Astrocyte (in vitro differentiated cells and primary cell): ENCODE measurements around the gene KCNG2. TPM values are rescaled to one million over a fixed set of nuclear protein-coding genes. Genes with fewer than 3 reads are reported as not detected.

ENCODE experiments used
- DNase-seq: peaks from one replicate; pipeline ENCODE4 v3.0.0-alpha.2; 2010; ENCODE audit warnings: low read depth
- FAIRE-seq: peaks from 2 replicates; lab custom pipeline; 2011; peaks lifted over from hg19 to GRCh38; lab: Jason Lieb, UNC
- H2AFZ ChIP-seq: 2 replicates; pipeline ENCODE4 v1.6.0; 2012; ENCODE audit warnings: low read depth, low read length, inconsistent platforms
- H3K27ac ChIP-seq: 2 replicates; pipeline ENCODE4 v1.5.1; 2011; ENCODE audit warnings: low read depth, low read length, inconsistent platforms
- H3K27me3 ChIP-seq: 2 replicates; pipeline ENCODE4 v1.6.0; 2011; ENCODE audit warnings: low read length, inconsistent platforms; ENCODE audit not compliant: insufficient read depth
- H3K36me3 ChIP-seq: 2 replicates; pipeline ENCODE4 v1.5.1; 2011; ENCODE audit warnings: low read length, inconsistent platforms; ENCODE audit not compliant: insufficient read depth
- H3K4me1 ChIP-seq: 2 replicates; pipeline ENCODE4 v1.5.1; 2011; ENCODE audit warnings: low read length, inconsistent platforms; ENCODE audit not compliant: insufficient read depth
- H3K4me2 ChIP-seq: 2 replicates; pipeline ENCODE4 v1.6.0; 2012; ENCODE audit warnings: low read length, inconsistent platforms
- H3K4me3 ChIP-seq: 2 replicates; pipeline ENCODE4 v1.5.1; 2011; ENCODE audit warnings: low read depth, mild to moderate bottlenecking, low read length, inconsistent platforms; ENCODE audit not compliant: insufficient read depth
- H3K79me2 ChIP-seq: 2 replicates; pipeline ENCODE4 v1.6.0; 2012; ENCODE audit warnings: mild to moderate bottlenecking, low read length, inconsistent platforms; ENCODE audit not compliant: insufficient read depth
- H3K9ac ChIP-seq: 2 replicates; pipeline ENCODE4 v1.6.0; 2012; ENCODE audit warnings: mild to moderate bottlenecking, low read length, inconsistent platforms
- H3K9me3 ChIP-seq: 2 replicates; pipeline ENCODE4 v1.5.1; 2012; ENCODE audit warnings: low read depth, mild to moderate bottlenecking, low read length, inconsistent platforms; ENCODE audit not compliant: insufficient read depth
- H4K20me1 ChIP-seq: 2 replicates; pipeline ENCODE4 v1.6.0; 2012; ENCODE audit warnings: low read length, inconsistent platforms; ENCODE audit not compliant: insufficient read depth
- H3K27ac Mint-ChIP-seq: one replicate; pipeline ENCODE4 v1.8.0; 2021; ENCODE audit warnings: mild to moderate bottlenecking, mixed read lengths; ENCODE audit not compliant: unreplicated experiment
- H3K27me3 Mint-ChIP-seq: one replicate; pipeline ENCODE4 v1.8.0; 2021; ENCODE audit warnings: low read depth, mixed read lengths; ENCODE audit not compliant: unreplicated experiment
- H3K36me3 Mint-ChIP-seq: one replicate; pipeline ENCODE4 v1.8.0; 2021; ENCODE audit warnings: low read depth, mixed read lengths; ENCODE audit not compliant: unreplicated experiment
- H3K4me1 Mint-ChIP-seq: one replicate; pipeline ENCODE4 v1.8.0; 2021; ENCODE audit warnings: low read depth, mixed read lengths; ENCODE audit not compliant: unreplicated experiment
- H3K4me3 Mint-ChIP-seq: one replicate; pipeline ENCODE4 v1.8.0; 2021; ENCODE audit warnings: mild to moderate bottlenecking, moderate library complexity, mixed read lengths; ENCODE audit not compliant: unreplicated experiment
- H3K9me3 Mint-ChIP-seq: one replicate; pipeline ENCODE4 v1.8.0; 2021; ENCODE audit warnings: mild to moderate bottlenecking, mixed read lengths; ENCODE audit not compliant: unreplicated experiment
- EZH2 ChIP-seq: IDR thresholded peaks from 2 replicates; pipeline ENCODE4 v1.6.1; 2012; ENCODE audit warnings: mild to moderate bottlenecking, low read length, inconsistent platforms; ENCODE audit not compliant: insufficient read depth
- total RNA-seq: library from RNA; stranded (reverse); gene quantifications from 2 replicates; pipeline ENCODE4 v1.2.1, GENCODE V29; 2021
- TF ChIP-seq, protein P1 (sequence below): IDR thresholded peaks from 2 replicates; pipeline ENCODE4 v1.5.1; 2011; ENCODE audit warnings: low read depth, mild to moderate bottlenecking, inconsistent platforms, low read length, moderate library complexity; ENCODE audit not compliant: insufficient read depth

The KCNG2 gene
- total RNA-seq, 1 donor from 2014 or later: 0.16 TPM

DNA sequence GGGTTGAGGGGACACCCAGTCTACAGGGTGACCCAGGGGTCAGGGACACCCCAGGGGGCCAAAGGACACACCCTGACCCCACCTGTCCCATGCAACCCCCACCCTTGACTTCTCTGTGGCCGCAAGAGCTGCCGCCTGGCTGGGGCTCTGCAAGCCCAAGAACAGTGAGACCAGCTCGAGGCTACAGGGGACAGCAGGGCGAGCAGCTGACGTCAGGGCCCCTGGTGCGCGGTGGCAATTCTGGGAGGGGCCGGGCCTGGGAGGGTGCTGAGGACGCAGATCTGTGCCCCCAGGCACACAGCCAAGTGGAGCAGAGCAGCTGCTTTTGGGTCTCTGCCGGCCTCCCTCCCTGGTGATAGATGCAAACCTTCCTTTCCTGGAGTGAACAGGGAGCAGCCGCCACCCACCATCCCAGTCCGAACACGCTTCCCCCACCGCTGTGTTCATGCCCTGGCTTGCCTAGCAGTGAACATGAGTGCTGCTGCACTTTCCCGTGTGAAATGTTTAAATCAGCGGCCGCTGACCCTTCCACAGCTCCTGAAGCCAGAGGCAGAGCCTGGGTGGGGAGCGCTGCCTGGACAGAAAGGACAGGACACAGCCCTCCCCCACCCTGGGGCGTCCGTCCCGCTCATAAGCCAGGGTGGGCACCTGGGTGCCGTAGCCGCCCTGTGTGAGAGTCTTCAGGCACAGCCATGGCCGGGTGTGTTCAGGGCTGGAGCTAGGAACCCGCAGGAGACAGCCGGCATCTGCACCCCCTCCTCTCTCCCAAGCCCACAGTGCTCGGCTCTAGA is 106.8 kb downstream of the KCNG2 start:
- Mint-ChIP-seq H3K27ac (no peak overlapping the region), H3K4me1 (peaks cover 5% of the 10 kb centered on the region), H3K27me3 (no peaks in the 10 kb centered on the region), H3K9me3 (peaks cover 11% of the 10 kb centered on the region), H3K36me3 (peaks cover 22% of the 10 kb centered on the region), H3K4me3 (no peak overlapping the region)
- Histone ChIP-seq H3K4me1 (no peaks in the 10 kb centered on the region), H2AFZ (no peak overlapping the region), H3K9ac (no peak overlapping the region), H3K27me3 (no peaks in the 10 kb centered on the region), H4K20me1 (peaks cover 8% of the 10 kb centered on the region), H3K79me2 (no peaks in the 10 kb centered on the region), H3K4me2 (no peak overlapping the region), H3K4me3 (no peak overlapping the region), H3K9me3 (peaks cover 6% of the 10 kb centered on the region), H3K27ac (no peak overlapping the region), H3K36me3 (no peaks in the 10 kb centered on the region)
- no peak for TF ChIP-seq EZH2
- TF ChIP-seq, protein P1, sequence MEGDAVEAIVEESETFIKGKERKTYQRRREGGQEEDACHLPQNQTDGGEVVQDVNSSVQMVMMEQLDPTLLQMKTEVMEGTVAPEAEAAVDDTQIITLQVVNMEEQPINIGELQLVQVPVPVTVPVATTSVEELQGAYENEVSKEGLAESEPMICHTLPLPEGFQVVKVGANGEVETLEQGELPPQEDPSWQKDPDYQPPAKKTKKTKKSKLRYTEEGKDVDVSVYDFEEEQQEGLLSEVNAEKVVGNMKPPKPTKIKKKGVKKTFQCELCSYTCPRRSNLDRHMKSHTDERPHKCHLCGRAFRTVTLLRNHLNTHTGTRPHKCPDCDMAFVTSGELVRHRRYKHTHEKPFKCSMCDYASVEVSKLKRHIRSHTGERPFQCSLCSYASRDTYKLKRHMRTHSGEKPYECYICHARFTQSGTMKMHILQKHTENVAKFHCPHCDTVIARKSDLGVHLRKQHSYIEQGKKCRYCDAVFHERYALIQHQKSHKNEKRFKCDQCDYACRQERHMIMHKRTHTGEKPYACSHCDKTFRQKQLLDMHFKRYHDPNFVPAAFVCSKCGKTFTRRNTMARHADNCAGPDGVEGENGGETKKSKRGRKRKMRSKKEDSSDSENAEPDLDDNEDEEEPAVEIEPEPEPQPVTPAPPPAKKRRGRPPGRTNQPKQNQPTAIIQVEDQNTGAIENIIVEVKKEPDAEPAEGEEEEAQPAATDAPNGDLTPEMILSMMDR: no peak
- no peak for DNase-seq
- FAIRE-seq: no peak

DNA sequence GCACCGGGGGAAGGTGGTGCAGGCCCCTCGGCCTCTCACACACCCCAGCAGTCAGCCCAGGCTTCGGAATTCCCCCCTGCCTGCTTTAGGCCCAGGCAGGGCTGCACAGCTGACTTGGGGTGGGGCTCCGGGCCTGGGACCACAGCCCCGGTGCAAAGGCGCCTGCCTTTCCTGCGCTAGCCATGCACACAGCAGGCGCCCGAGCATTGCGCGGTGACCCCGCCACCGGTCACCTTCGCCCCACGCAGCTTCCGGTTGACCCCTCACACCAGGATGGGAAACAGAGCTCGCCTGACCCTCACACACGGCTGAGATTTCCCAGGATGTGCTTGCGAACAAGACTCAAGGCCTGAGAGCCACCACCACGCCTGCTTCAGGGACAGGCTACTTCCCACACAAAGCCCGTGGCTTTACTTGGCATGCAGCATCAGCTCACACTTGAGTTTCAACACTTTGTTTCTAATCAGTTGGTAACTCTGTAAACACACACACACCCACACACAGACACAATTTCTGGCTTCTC is 107.7 kb downstream of the KCNG2 start:
- peak; percentile 36 for DNase-seq

More for the DNA sequence above, 107.7 kb downstream of the KCNG2 start:
- Histone ChIP-seq H3K36me3 (no peaks in the 10 kb centered on the region), H3K27ac (no peak overlapping the region), H4K20me1 (peaks cover 12% of the 10 kb centered on the region), H3K9me3 (peaks cover 2% of the 10 kb centered on the region), H3K27me3 (no peaks in the 10 kb centered on the region), H3K4me2 (no peak overlapping the region), H3K9ac (no peak overlapping the region), H2AFZ (no peak overlapping the region), H3K4me3 (no peak overlapping the region), H3K4me1 (no peaks in the 10 kb centered on the region), H3K79me2 (no peaks in the 10 kb centered on the region)
- Mint-ChIP-seq H3K9me3 (peaks cover 5% of the 10 kb centered on the region), H3K27me3 (no peaks in the 10 kb centered on the region), H3K4me1 (peaks cover 5% of the 10 kb centered on the region), H3K27ac (no peak overlapping the region), H3K36me3 (peaks cover 21% of the 10 kb centered on the region), H3K4me3 (no peak overlapping the region)
- TF ChIP-seq, protein P1: no peak
- TF ChIP-seq EZH2: no peak
- no peak for FAIRE-seq
